ENCODE results near the gene POLR2B.

GRCh38 chr4:57040510-57040909 lies 61.8 kb downstream of the POLR2B start:
- TF ChIP-seq CTCF (IDR thresholded peaks at IDR 0.05) (no peak), POLR2A (IDR thresholded peaks at IDR 0.05) (no peak), EP300 (IDR thresholded peaks at IDR 0.05) (no peak)
